B cell (primary cell): Measurements from ENCODE around the gene POU2F2. TPM values are rescaled to one million over a fixed set of nuclear protein-coding genes. Genes with fewer than 3 reads are reported as not detected.
A peak's percentile ranks its signal among the peaks of the same experiment; 100 is the strongest.

ENCODE experiments used
- ATAC-seq: fragments of 200-7000 bp; cut with Tn5 transposase; one replicate; pipeline ENCODE4 v1.10.0; 2021; ENCODE audit warnings: low read depth, mild to moderate bottlenecking, moderate number of reproducible peaks, moderate library complexity
- CTCF ChIA-PET: fragments of 350-600 bp; sonication (Branson Sonifier 250); formaldehyde crosslinking; loops from one replicate; lab custom pipeline; 2021; ENCODE audit warnings: antibody characterized with exemption, inconsistent platforms; lab: Charles Lee
- POLR2A ChIA-PET: fragments of 350-600 bp; sonication (Branson Sonifier 250); formaldehyde crosslinking; loops from one replicate; lab custom pipeline; 2021; ENCODE audit warnings: antibody characterized with exemption; lab: Charles Lee
- DNase-seq: peaks from one replicate; pipeline ENCODE4 v3.0.0; 2013
- H2AFZ ChIP-seq: 2 replicates; pipeline ENCODE4 v1.6.1; 2012; ENCODE audit warnings: mild to moderate bottlenecking, low read depth, low read length; ENCODE audit not compliant: insufficient read depth, poor library complexity, severe bottlenecking
- H3K27ac ChIP-seq, 2 donors: 1 replicate in 1 of 2; 2 replicates in 1 of 2; pipeline ENCODE4 v1.5.1; 2012 to 2013; ENCODE audit warnings: low read length in 2 of 2, mild to moderate bottlenecking in 2 of 2, moderate library complexity in 1 of 2
- H3K27me3 ChIP-seq, 4 experiments: fragments of 200-600 bp in 1 of 4; sonication (generic) in 1 of 4; replicated peaks in 1 of 4; 1 replicate in 2 of 4; 2 replicates in 2 of 4; pipeline versions ENCODE4 v1.6.1 to v1.7.0; 2013 to 2016; ENCODE audit warnings: low read length in 3 of 4, mild to moderate bottlenecking in 2 of 4, mixed read lengths in 1 of 4, moderate library complexity in 1 of 4; ENCODE audit not compliant: insufficient read depth in 4 of 4, control insufficient read depth in 3 of 4; ENCODE audit errors: control extremely low read depth in 1 of 4
- H3K36me3 ChIP-seq, 2 experiments: replicated peaks in 1 of 2; 1 replicate in 1 of 2; 2 replicates in 1 of 2; pipeline versions ENCODE4 v1.6.1 to v1.7.1; 2013; ENCODE audit warnings: low read length in 1 of 2; ENCODE audit not compliant: insufficient read depth in 2 of 2, control insufficient read depth in 1 of 2; ENCODE audit errors: control extremely low read depth in 1 of 2, extremely low read depth in 1 of 2
- H3K4me1 ChIP-seq, 2 donors: fragments of 200-600 bp in 1 of 2; sonication (generic) in 1 of 2; 1 replicate in 1 of 2; 2 replicates in 1 of 2; pipeline versions ENCODE4 v1.5.1 to v1.6.1; 2013 to 2017; ENCODE audit warnings: low read length in 2 of 2; ENCODE audit not compliant: control insufficient read depth in 2 of 2, insufficient read depth in 2 of 2
- H3K4me2 ChIP-seq: replicated peaks from 2 replicates; pipeline ENCODE3; 2012; ENCODE audit warnings: mild to moderate bottlenecking, low read depth, low read length; ENCODE audit not compliant: poor library complexity, severe bottlenecking
- H3K4me3 ChIP-seq, 5 experiments: fragments of 200-600 bp in 1 of 5; sonication (generic) in 1 of 5; 1 replicate in 3 of 5; 2 replicates in 2 of 5; pipeline versions ENCODE4 v1.5.1 to v1.7.0; 2011 to 2016; ENCODE audit warnings: low read length in 4 of 5, mild to moderate bottlenecking in 4 of 5, low read depth in 2 of 5, control low read depth in 1 of 5, moderate library complexity in 1 of 5; ENCODE audit not compliant: insufficient read depth in 1 of 5; ENCODE audit errors: control extremely low read depth in 1 of 5, extremely low read depth in 1 of 5
- H3K79me2 ChIP-seq: fragments of 200-600 bp; sonication (generic); one replicate; pipeline ENCODE4 v1.6.0; 2016; ENCODE audit warnings: low read length; ENCODE audit not compliant: control insufficient read depth, insufficient read depth
- H3K9ac ChIP-seq: fragments of 200-600 bp; sonication (generic); 2 replicates; pipeline ENCODE4 v1.6.1; 2017; ENCODE audit warnings: mild to moderate bottlenecking, low read length, moderate library complexity
- H3K9me3 ChIP-seq, 3 donors: one replicate each; pipeline versions ENCODE4 v1.6.1 to v1.7.1; 2013; ENCODE audit warnings: low read length in 2 of 3; ENCODE audit not compliant: control insufficient read depth in 2 of 3, insufficient read depth in 1 of 3; ENCODE audit errors: control extremely low read depth in 1 of 3
- H4K20me1 ChIP-seq: 2 replicates; pipeline ENCODE4 v1.6.0; 2012; ENCODE audit warnings: mild to moderate bottlenecking, low read length; ENCODE audit not compliant: insufficient read depth, control insufficient read depth, poor library complexity, severe bottlenecking
- H3K27ac Mint-ChIP-seq: one replicate; pipeline ENCODE4 v1.8.0; 2021; ENCODE audit warnings: mixed read lengths
- H3K27me3 Mint-ChIP-seq: one replicate; pipeline ENCODE4 v1.8.0; 2021; ENCODE audit warnings: mixed read lengths
- H3K4me1 Mint-ChIP-seq: one replicate; pipeline ENCODE4 v1.8.0; 2021; ENCODE audit warnings: mixed read lengths
- H3K4me3 Mint-ChIP-seq: one replicate; pipeline ENCODE4 v1.8.0; 2021; ENCODE audit warnings: mixed read lengths
- H3K9me3 Mint-ChIP-seq: one replicate; pipeline ENCODE4 v1.8.0; 2022; ENCODE audit warnings: mixed read lengths; ENCODE audit not compliant: insufficient read depth
- EZH2 ChIP-seq: IDR thresholded peaks from 2 replicates; pipeline ENCODE4 v1.6.1; 2012; ENCODE audit warnings: borderline replicate concordance, low read depth, mild to moderate bottlenecking, moderate library complexity, low read length; ENCODE audit not compliant: insufficient read depth, poor library complexity, severe bottlenecking
- WGBS: methylation state at CpG from one replicate; pipeline ENCODE4 v1.1.5; 2013; ENCODE audit warnings: missing lambda C conversion rate; ENCODE audit not compliant: insufficient coverage; 5-methylcytosine and 5-hydroxymethylcytosine counted together
- intact Hi-C: fragments of 100-400 bp; cut with micrococcal nuclease; formaldehyde crosslinking; loops from one replicate; pipeline ENCODE4 v1.10.0; 2022
- polyA plus RNA-seq: library from polyadenylated mRNA; depleted of rRNA; stranded (reverse); fragments of >200 nt; gene quantifications from 2 replicates; pipeline ENCODE4 v1.2.3, GENCODE V29; 2012
- total RNA-seq, 2 donors: library from RNA; stranded (reverse); fragments of 120-200 nt in 1 of 2; gene quantifications; 1 replicate in 1 of 2; 2 replicates in 1 of 2; pipeline versions ENCODE4 v1.2.3 to v1.2.4, GENCODE V29; 2013 to 2022
- TF ChIP-seq, protein P1 (sequence below): fragments of 200-600 bp; IDR thresholded peaks from one replicate; pipeline ENCODE4 v1.8.0; 2022; ENCODE audit warnings: antibody characterized with exemption, mild to moderate bottlenecking

POU2F2 gene
- total and polyA plus RNA-seq, 2 donors (not counting 1 experiment from before 2014, with no cell fraction given) = 152 to 170 TPM

DNA sequence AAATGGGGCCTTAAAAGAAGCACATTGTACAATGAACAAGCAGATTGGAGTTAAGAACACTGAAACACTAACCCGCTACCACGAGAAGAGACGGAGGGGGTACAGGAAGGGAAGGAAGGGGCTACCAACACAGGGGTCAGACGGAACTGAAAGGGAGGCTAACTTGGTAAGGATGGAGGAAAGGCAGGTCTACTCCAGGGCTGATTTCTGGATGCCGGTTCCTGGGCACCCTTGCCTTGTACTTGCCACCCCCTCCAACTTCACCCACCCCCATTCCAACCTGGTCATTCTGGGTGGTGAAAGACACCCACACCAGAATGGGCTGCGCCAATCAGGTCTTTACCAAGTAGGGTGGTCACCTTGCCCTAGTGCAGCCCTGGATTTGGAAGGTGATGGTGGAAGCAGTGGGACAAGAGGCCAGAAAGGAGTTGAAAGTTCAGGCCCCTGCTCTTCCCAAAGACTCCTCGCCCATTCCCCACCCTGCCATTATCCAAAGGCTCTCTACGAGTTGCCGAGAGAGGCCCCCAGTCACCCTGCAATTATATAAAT, 46.0 kb downstream of the POU2F2 start:
- no peaks in the 10 kb centered on the region for H3K9me3 ChIP-seq
- POLR2A ChIA-PET = no interaction called here
- H3K9ac ChIP-seq = no peak overlapping the region
- Mint-ChIP-seq H3K27me3 (no peaks in the 10 kb centered on the region), H3K9me3 (no peaks in the 10 kb centered on the region), H3K27ac (peak overlapping the region; percentile 17), H3K4me3 (no peak overlapping the region), H3K4me1 (peaks cover 49% of the 10 kb centered on the region)
- 87% methylated on average over 3 of the region's 9 CpGs for WGBS
- no peak overlapping the region for H3K4me3 ChIP-seq
- DNase-seq (no peak), ATAC-seq (no peak)
- peaks cover 5% of the 10 kb centered on the region for H3K79me2 ChIP-seq
- no peak overlapping the region for H2AFZ ChIP-seq
- H4K20me1 ChIP-seq = peaks cover 35% of the 10 kb centered on the region
- intact Hi-C loops = no loop called here
- TF ChIP-seq EZH2 = no peak
- TF ChIP-seq, protein P1, sequence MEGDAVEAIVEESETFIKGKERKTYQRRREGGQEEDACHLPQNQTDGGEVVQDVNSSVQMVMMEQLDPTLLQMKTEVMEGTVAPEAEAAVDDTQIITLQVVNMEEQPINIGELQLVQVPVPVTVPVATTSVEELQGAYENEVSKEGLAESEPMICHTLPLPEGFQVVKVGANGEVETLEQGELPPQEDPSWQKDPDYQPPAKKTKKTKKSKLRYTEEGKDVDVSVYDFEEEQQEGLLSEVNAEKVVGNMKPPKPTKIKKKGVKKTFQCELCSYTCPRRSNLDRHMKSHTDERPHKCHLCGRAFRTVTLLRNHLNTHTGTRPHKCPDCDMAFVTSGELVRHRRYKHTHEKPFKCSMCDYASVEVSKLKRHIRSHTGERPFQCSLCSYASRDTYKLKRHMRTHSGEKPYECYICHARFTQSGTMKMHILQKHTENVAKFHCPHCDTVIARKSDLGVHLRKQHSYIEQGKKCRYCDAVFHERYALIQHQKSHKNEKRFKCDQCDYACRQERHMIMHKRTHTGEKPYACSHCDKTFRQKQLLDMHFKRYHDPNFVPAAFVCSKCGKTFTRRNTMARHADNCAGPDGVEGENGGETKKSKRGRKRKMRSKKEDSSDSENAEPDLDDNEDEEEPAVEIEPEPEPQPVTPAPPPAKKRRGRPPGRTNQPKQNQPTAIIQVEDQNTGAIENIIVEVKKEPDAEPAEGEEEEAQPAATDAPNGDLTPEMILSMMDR = no peak
- CTCF ChIA-PET = no interaction called here
- peaks cover 16 to 36% of the 10 kb centered on the region in 2 donors for H3K4me1 ChIP-seq
- H3K27me3 ChIP-seq = no peaks in the 10 kb centered on the region
- H3K4me2 ChIP-seq = no peak overlapping the region
- H3K36me3 ChIP-seq = peaks cover 4 to 19% of the 10 kb centered on the region in 2 experiments
- H3K27ac ChIP-seq = no peak overlapping the region

DNA sequence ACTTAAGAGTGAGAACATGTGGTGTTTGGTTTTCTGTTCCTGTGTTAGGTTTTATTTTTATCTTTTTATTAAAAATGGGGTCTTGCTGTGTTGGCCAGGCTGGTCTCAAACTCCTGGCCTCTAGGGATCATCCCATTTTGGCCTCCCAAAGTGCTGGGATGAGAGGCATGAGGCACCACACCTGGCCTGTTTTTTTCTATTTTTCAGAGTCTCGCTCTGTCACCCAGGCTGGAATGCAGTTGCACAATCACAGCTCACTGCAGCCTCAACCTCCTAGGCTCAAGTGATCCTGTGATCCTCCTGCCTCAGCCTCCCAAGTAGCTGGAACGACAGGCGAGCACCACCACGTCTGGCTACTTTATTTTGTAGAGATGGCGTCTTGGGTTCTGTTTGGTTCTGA, 48.7 kb downstream of the POU2F2 start:
- CTCF ChIA-PET = interaction anchor here (1.4 kb wide), 1 partner anchor 26 kb away, joined by 5 read pairs; no protein-coding TSS in a partner anchor

More for the DNA sequence above, 48.7 kb downstream of the POU2F2 start:
- Histone ChIP-seq H3K9me3 (no peaks in the 10 kb centered on the region), H3K36me3 (peaks cover 4 to 42% of the 10 kb centered on the region in 2 experiments), H2AFZ (no peak overlapping the region), H3K79me2 (peaks cover 12% of the 10 kb centered on the region), H3K27me3 (no peaks in the 10 kb centered on the region), H3K9ac (no peak overlapping the region), H3K27ac (no peak overlapping the region), H3K4me2 (no peak overlapping the region), H4K20me1 (peaks cover 47% of the 10 kb centered on the region), H3K4me1 (peaks cover 8 to 14% of the 10 kb centered on the region in 2 donors), H3K4me3 (no peak overlapping the region)
- peaks cover 26% of the 10 kb centered on the region for H3K4me1 Mint-ChIP-seq
- no peak for TF ChIP-seq EZH2
- TF ChIP-seq, protein P1 = no peak
- no CpG with 5 or more reads among the region's 5 CpGs for WGBS
- intact Hi-C loops = no loop called here
- no peak for ATAC-seq
- H3K27me3 Mint-ChIP-seq = no peaks in the 10 kb centered on the region
- DNase-seq = no peak
- no peak overlapping the region for H3K4me3 Mint-ChIP-seq
- peak overlapping the region; percentile 37 for H3K27ac Mint-ChIP-seq
- no peaks in the 10 kb centered on the region for H3K9me3 Mint-ChIP-seq
- POLR2A ChIA-PET = interaction anchor here (0.5 kb wide), 1 partner anchor 93 kb away, joined by 3 read pairs; no protein-coding TSS in a partner anchor
